HEK293 (cell line): ENCODE data around the gene TMEM229B.

Experiments
- PRDM1 ChIP-seq: fragments of 450-650 bp; formaldehyde crosslinking; IDR thresholded peaks from 2 replicates; pipeline ENCODE4; 2016; ENCODE audit warnings: missing biosample characterization, missing genetic modification characterization
- WT1 ChIP-seq: fragments of 450-650 bp; formaldehyde crosslinking; IDR thresholded peaks from 2 replicates; pipeline ENCODE4 v1.5.1; 2016; ENCODE audit warnings: missing biosample characterization, missing genetic modification characterization
- YY2 ChIP-seq: fragments of 450-650 bp; formaldehyde crosslinking; IDR thresholded peaks from 2 replicates; pipeline ENCODE4 v1.5.1; 2016; ENCODE audit warnings: missing biosample characterization, missing genetic modification characterization
- ZBTB1 ChIP-seq: fragments of 450-650 bp; formaldehyde crosslinking; IDR thresholded peaks from 2 replicates; pipeline ENCODE4 v1.5.1; 2016; ENCODE audit warnings: missing biosample characterization, missing genetic modification characterization
- ZNF416 ChIP-seq: fragments of 450-650 bp; formaldehyde crosslinking; IDR thresholded peaks from 2 replicates; pipeline ENCODE4 v1.5.1; 2016; ENCODE audit warnings: missing biosample characterization, missing genetic modification characterization
- ZNF426 ChIP-seq: fragments of 450-650 bp; formaldehyde crosslinking; IDR thresholded peaks from 2 replicates; pipeline ENCODE4 v1.5.1; 2017; ENCODE audit warnings: missing biosample characterization, missing genetic modification characterization, mild to moderate bottlenecking, inconsistent platforms, moderate library complexity
- ZNF843 ChIP-seq: fragments of 450-650 bp; formaldehyde crosslinking; IDR thresholded peaks from 2 replicates; pipeline ENCODE4 v1.5.1; 2016; ENCODE audit warnings: missing biosample characterization, missing genetic modification characterization
- TF ChIP-seq, protein P1 (sequence below): fragments of 450-650 bp; formaldehyde crosslinking; IDR thresholded peaks from 2 replicates; pipeline ENCODE4 v1.5.1; 2016; ENCODE audit warnings: missing biosample characterization, missing genetic modification characterization
- TF ChIP-seq, protein P2 (sequence below): fragments of 450-650 bp; formaldehyde crosslinking; IDR thresholded peaks from 2 replicates; pipeline ENCODE4 v1.5.1; 2016; ENCODE audit warnings: missing biosample characterization, missing genetic modification characterization
- TF ChIP-seq, protein P3 (sequence below): fragments of 450-650 bp; formaldehyde crosslinking; conservative IDR thresholded peaks from 2 replicates; pipeline ENCODE4 v1.5.1; 2016; ENCODE audit warnings: low read depth, missing biosample characterization, missing genetic modification characterization
- TF ChIP-seq, protein P4 (sequence below): fragments of 450-650 bp; formaldehyde crosslinking; IDR thresholded peaks from 2 replicates; pipeline ENCODE4 v1.5.1; 2016; ENCODE audit warnings: missing biosample characterization, missing genetic modification characterization

DNA sequence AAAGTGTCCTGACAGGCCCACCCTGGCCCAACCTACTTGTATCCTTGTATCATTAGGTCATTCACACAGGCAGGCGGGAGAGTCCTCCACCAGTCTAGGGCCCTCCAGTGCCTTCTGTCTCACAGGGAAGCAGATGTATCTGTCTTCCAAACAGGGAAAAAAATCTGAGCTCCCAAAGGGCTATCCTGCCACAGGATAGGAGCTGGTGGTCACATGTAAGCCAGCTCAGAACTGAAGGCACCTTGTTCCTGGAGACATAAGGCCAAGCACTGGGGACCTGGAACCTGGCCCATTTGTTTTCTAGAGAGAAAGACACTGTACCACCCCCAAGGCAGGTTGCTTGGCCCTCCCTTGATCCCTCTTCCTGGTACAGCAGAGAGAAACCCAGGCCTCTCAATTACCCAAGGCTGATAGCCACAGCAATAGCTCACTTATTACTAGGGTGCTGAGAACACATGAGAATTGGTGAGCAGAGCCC, 25.1 kb upstream of the TMEM229B start:
- TF ChIP-seq ZNF843 (tag by site-specific recombination) (no peak), WT1 (tag by site-specific recombination) (no peak), YY2 (tag by site-specific recombination) (no peak), ZNF426 (tag by site-specific recombination) (no peak), PRDM1 (tag by site-specific recombination) (no peak), ZNF416 (tag by site-specific recombination) (no peak), ZBTB1 (no peak)
- TF ChIP-seq, protein P1, sequence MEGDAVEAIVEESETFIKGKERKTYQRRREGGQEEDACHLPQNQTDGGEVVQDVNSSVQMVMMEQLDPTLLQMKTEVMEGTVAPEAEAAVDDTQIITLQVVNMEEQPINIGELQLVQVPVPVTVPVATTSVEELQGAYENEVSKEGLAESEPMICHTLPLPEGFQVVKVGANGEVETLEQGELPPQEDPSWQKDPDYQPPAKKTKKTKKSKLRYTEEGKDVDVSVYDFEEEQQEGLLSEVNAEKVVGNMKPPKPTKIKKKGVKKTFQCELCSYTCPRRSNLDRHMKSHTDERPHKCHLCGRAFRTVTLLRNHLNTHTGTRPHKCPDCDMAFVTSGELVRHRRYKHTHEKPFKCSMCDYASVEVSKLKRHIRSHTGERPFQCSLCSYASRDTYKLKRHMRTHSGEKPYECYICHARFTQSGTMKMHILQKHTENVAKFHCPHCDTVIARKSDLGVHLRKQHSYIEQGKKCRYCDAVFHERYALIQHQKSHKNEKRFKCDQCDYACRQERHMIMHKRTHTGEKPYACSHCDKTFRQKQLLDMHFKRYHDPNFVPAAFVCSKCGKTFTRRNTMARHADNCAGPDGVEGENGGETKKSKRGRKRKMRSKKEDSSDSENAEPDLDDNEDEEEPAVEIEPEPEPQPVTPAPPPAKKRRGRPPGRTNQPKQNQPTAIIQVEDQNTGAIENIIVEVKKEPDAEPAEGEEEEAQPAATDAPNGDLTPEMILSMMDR = no peak
- TF ChIP-seq, protein P2, sequence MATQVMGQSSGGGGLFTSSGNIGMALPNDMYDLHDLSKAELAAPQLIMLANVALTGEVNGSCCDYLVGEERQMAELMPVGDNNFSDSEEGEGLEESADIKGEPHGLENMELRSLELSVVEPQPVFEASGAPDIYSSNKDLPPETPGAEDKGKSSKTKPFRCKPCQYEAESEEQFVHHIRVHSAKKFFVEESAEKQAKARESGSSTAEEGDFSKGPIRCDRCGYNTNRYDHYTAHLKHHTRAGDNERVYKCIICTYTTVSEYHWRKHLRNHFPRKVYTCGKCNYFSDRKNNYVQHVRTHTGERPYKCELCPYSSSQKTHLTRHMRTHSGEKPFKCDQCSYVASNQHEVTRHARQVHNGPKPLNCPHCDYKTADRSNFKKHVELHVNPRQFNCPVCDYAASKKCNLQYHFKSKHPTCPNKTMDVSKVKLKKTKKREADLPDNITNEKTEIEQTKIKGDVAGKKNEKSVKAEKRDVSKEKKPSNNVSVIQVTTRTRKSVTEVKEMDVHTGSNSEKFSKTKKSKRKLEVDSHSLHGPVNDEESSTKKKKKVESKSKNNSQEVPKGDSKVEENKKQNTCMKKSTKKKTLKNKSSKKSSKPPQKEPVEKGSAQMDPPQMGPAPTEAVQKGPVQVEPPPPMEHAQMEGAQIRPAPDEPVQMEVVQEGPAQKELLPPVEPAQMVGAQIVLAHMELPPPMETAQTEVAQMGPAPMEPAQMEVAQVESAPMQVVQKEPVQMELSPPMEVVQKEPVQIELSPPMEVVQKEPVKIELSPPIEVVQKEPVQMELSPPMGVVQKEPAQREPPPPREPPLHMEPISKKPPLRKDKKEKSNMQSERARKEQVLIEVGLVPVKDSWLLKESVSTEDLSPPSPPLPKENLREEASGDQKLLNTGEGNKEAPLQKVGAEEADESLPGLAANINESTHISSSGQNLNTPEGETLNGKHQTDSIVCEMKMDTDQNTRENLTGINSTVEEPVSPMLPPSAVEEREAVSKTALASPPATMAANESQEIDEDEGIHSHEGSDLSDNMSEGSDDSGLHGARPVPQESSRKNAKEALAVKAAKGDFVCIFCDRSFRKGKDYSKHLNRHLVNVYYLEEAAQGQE (tag by site-specific recombination) = no peak
- TF ChIP-seq, protein P3, sequence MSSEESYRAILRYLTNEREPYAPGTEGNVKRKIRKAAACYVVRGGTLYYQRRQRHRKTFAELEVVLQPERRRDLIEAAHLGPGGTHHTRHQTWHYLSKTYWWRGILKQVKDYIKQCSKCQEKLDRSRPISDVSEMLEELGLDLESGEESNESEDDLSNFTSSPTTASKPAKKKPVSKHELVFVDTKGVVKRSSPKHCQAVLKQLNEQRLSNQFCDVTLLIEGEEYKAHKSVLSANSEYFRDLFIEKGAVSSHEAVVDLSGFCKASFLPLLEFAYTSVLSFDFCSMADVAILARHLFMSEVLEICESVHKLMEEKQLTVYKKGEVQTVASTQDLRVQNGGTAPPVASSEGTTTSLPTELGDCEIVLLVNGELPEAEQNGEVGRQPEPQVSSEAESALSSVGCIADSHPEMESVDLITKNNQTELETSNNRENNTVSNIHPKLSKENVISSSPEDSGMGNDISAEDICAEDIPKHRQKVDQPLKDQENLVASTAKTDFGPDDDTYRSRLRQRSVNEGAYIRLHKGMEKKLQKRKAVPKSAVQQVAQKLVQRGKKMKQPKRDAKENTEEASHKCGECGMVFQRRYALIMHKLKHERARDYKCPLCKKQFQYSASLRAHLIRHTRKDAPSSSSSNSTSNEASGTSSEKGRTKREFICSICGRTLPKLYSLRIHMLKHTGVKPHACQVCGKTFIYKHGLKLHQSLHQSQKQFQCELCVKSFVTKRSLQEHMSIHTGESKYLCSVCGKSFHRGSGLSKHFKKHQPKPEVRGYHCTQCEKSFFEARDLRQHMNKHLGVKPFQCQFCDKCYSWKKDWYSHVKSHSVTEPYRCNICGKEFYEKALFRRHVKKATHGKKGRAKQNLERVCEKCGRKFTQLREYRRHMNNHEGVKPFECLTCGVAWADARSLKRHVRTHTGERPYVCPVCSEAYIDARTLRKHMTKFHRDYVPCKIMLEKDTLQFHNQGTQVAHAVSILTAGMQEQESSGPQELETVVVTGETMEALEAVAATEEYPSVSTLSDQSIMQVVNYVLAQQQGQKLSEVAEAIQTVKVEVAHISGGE = no peak
- TF ChIP-seq, protein P4, sequence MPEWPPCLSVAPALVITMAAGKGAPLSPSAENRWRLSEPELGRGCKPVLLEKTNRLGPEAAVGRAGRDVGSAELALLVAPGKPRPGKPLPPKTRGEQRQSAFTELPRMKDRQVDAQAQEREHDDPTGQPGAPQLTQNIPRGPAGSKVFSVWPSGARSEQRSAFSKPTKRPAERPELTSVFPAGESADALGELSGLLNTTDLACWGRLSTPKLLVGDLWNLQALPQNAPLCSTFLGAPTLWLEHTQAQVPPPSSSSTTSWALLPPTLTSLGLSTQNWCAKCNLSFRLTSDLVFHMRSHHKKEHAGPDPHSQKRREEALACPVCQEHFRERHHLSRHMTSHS (tag by site-specific recombination) = no peak
